Measurements from ENCODE around the gene ALKBH3.
A peak's percentile ranks its signal among the peaks of the same experiment; 100 is the strongest.

ALKBH3 gene

DNA sequence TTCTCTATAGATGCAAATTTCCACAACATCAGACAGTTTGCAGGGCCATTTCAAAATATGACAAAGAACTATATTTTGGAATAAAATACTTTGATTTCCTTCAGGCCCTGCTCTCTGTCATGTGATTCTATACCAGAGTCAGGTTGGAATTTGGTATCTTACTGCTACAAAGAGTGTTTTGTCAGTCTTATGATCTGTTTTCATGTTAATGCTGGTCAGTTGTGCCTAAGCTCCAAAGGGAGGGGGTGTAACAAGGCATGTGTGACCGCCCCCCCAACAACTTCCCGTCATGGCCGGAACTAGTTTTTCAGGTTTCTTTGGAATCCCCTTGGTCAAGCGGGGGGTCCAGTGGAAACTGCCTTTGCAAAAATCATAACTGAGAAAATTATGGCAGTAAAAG lies 76.9 kb downstream of the ALKBH3 start:
- Histone ChIP-seq H3K4me2 (ENCODE audit: low read length, poor library complexity, severe bottlenecking) (no peak overlapping the region), H3K9me3 (ENCODE audit: control insufficient read depth, low read length) (no peaks in the 10 kb centered on the region), H4K91ac (ENCODE audit: low read length) (no peak overlapping the region), H3K27me3 (ENCODE audit: control insufficient read depth in 1 of 2, insufficient read depth in 1 of 2, low read length in 2 of 2) (peaks cover 0 to 29% of the 10 kb centered on the region in 2 experiments), H4K8ac (ENCODE audit: low read length) (no peak overlapping the region), H2BK12ac (ENCODE audit: low read length in 2 of 2) (no peak overlapping the region), H2AK5ac (ENCODE audit: low read length, severe bottlenecking) (no peak overlapping the region), H3K23ac (ENCODE audit: low read length in 2 of 2) (no peak overlapping the region), H2AFZ (ENCODE audit: low read depth, low read length) (no peak overlapping the region), H3K4ac (ENCODE audit: low read depth in 1 of 2, low read length in 2 of 2) (no peak overlapping the region), H3K18ac (ENCODE audit: low read depth in 1 of 2, low read length in 2 of 2) (no peak overlapping the region), H2BK5ac (ENCODE audit: low read depth, low read length, poor library complexity, severe bottlenecking) (no peak overlapping the region), H2BK15ac (ENCODE audit: low read depth, poor library complexity, severe bottlenecking) (no peak overlapping the region), H3K27ac (ENCODE audit: low read length, poor library complexity, severe bottlenecking) (no peak overlapping the region), H3K4me3 (ENCODE audit: insufficient read depth in 1 of 2, low read depth in 1 of 2, low read length in 2 of 2) (no peak overlapping the region), H3K79me1 (replicated peaks; ENCODE audit: low read length, poor library complexity, severe bottlenecking) (no peaks in the 10 kb centered on the region), H3K9ac (ENCODE audit: low read length) (no peak overlapping the region), H3K36me3 (ENCODE audit: control insufficient read depth in 1 of 2, insufficient read depth in 2 of 2, low read depth in 1 of 2, low read length in 2 of 2) (no peaks in the 10 kb centered on the region), H3K14ac (ENCODE audit: low read length in 2 of 2) (no peak overlapping the region), H2BK120ac (ENCODE audit: low read depth, low read length) (no peak overlapping the region), H3K4me1 (ENCODE audit: control insufficient read depth, insufficient read depth, low read depth, low read length) (no peaks in the 10 kb centered on the region)
- DNase-seq: no peak
- WGBS: 94% methylated on average over 4 of the region's 4 CpGs

DNA sequence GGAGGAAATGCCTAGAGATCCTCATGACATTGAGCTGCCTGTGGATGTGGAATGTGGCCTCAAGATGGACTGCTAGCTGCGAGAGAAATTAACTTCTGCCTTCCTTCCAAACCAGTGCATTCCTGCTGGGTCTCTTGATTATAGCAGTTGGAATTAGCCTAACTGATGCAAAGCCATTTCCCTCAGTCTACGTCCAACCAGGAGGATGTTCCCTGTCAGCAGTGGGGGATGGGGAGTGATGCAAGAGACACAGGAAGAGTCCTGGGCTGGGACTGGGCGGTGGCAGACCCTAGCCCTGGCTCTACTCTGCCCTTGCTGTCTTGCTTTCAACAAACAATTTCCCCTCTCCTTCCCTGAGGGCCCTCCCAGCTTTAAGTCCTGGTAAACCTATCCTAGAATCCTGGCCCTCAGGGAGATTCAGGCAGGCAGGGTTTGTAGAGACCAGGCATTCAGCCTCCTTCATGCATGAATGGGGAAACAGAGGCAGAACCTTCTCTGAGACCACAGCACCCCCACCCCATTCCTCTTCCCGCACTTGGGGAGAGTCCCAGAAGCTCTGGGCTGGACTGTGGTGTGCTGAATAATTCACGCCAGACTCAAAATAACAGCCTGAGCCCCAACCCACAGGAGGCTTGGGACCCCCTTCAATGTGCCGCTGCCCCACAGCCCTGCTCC lies 78.8 kb downstream of the ALKBH3 start:
- H2BK120ac ChIP-seq (ENCODE audit: low read depth, low read length): no peak overlapping the region
- peak overlapping the region; percentile 19 for H4K8ac ChIP-seq (ENCODE audit: low read length)
- no peak overlapping the region for H3K9ac ChIP-seq (ENCODE audit: low read length)
- H3K27me3 ChIP-seq (ENCODE audit: control insufficient read depth in 1 of 2, insufficient read depth in 1 of 2, low read length in 2 of 2): peaks cover 0 to 25% of the 10 kb centered on the region in 2 experiments
- no peak overlapping the region for H2BK5ac ChIP-seq (ENCODE audit: low read depth, low read length, poor library complexity, severe bottlenecking)
- H3K4ac ChIP-seq (ENCODE audit: low read depth in 1 of 2, low read length in 2 of 2): no peak overlapping the region
- no peak overlapping the region for H2AFZ ChIP-seq (ENCODE audit: low read depth, low read length)
- H3K4me2 ChIP-seq (ENCODE audit: low read length, poor library complexity, severe bottlenecking): no peak overlapping the region
- no peak overlapping the region for H3K14ac ChIP-seq (ENCODE audit: low read length in 2 of 2)
- no peak overlapping the region for H2AK5ac ChIP-seq (ENCODE audit: low read length, severe bottlenecking)
- no peak overlapping the region for H2BK15ac ChIP-seq (ENCODE audit: low read depth, poor library complexity, severe bottlenecking)
- no peak overlapping the region for H3K4me3 ChIP-seq (ENCODE audit: insufficient read depth in 1 of 2, low read depth in 1 of 2, low read length in 2 of 2)
- no peaks in the 10 kb centered on the region for H3K9me3 ChIP-seq (ENCODE audit: control insufficient read depth, low read length)
- H3K4me1 ChIP-seq (ENCODE audit: control insufficient read depth, insufficient read depth, low read depth, low read length): no peaks in the 10 kb centered on the region
- 63% methylated on average over 6 of the region's 6 CpGs for WGBS
- H3K79me1 ChIP-seq (replicated peaks; ENCODE audit: low read length, poor library complexity, severe bottlenecking): no peaks in the 10 kb centered on the region
- H3K36me3 ChIP-seq (ENCODE audit: control insufficient read depth in 1 of 2, insufficient read depth in 2 of 2, low read depth in 1 of 2, low read length in 2 of 2): no peaks in the 10 kb centered on the region
- no peak overlapping the region for H3K27ac ChIP-seq (ENCODE audit: low read length, poor library complexity, severe bottlenecking)
- H3K18ac ChIP-seq (ENCODE audit: low read depth in 1 of 2, low read length in 2 of 2): peak overlapping the region in 1 of 2 experiments; percentile 11
- no peak overlapping the region for H3K23ac ChIP-seq (ENCODE audit: low read length in 2 of 2)
- no peak overlapping the region for H4K91ac ChIP-seq (ENCODE audit: low read length)
- no peak for DNase-seq
- peak overlapping the region in 1 of 2 experiments; percentile 18 for H2BK12ac ChIP-seq (ENCODE audit: low read length in 2 of 2)

DNA sequence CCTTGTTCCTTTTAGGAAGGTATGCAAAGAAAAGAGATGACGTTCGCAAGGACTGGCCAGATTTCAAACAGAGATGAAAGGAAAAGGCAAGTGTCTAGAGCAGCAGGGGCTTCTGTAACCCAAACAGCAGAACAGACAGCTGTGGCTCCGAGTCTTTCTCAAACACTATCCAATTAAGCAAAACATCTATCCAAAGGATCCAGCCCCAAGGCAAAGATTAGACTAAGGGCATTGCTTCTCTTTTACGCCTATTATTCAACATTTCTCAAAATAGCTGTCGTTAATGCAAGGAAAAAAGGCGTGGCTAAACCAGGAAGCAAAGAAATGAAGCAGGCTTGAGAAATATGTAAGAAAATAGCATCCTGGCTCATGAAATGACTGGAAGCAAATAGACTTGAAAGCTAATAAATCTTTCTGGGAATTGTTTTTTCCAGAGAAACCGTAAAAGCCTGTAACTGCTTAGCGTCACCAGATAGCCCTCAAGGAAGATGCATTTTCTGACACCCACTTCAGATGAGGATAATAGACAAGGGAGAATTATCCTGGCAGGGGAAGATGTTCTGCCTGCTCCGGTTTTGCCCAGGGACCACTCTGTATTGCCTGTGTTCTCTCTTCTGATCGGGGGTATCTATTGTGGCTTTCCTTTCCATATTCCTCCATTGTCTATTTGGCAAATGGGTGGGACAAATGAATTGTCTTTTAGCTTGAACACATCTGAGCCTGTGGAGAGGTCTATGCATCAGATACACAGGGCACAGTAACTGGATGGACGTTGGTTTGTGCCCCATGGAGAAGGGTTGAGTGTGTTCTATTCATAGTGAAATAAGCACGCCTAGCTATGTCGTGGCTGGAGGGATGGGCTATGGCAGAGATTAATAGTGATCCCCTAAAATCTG lies 82.0 kb downstream of the ALKBH3 start:
- 23% methylated on average over 11 of the region's 13 CpGs for WGBS
- no peak overlapping the region for H4K8ac ChIP-seq (ENCODE audit: low read length)
- H3K4me1 ChIP-seq (ENCODE audit: control insufficient read depth, insufficient read depth, low read depth, low read length): no peaks in the 10 kb centered on the region
- no peak overlapping the region for H2AFZ ChIP-seq (ENCODE audit: low read depth, low read length)
- H3K9me3 ChIP-seq (ENCODE audit: control insufficient read depth, low read length): peaks cover 3% of the 10 kb centered on the region
- H2BK12ac ChIP-seq (ENCODE audit: low read length in 2 of 2): no peak overlapping the region
- no peak overlapping the region for H2BK5ac ChIP-seq (ENCODE audit: low read depth, low read length, poor library complexity, severe bottlenecking)
- peak overlapping the region; percentile 9 for H3K9ac ChIP-seq (ENCODE audit: low read length)
- H3K4me2 ChIP-seq (ENCODE audit: low read length, poor library complexity, severe bottlenecking): no peak overlapping the region
- H2BK120ac ChIP-seq (ENCODE audit: low read depth, low read length): no peak overlapping the region
- DNase-seq: peak; percentile 41
- no peak overlapping the region for H3K23ac ChIP-seq (ENCODE audit: low read length in 2 of 2)
- H2AK5ac ChIP-seq (ENCODE audit: low read length, severe bottlenecking): no peak overlapping the region
- peaks cover 0 to 9% of the 10 kb centered on the region in 2 experiments for H3K27me3 ChIP-seq (ENCODE audit: control insufficient read depth in 1 of 2, insufficient read depth in 1 of 2, low read length in 2 of 2)
- H3K27ac ChIP-seq (ENCODE audit: low read length, poor library complexity, severe bottlenecking): no peak overlapping the region
- H3K4me3 ChIP-seq (ENCODE audit: insufficient read depth in 1 of 2, low read depth in 1 of 2, low read length in 2 of 2): no peak overlapping the region
- H4K91ac ChIP-seq (ENCODE audit: low read length): no peak overlapping the region
- H2BK15ac ChIP-seq (ENCODE audit: low read depth, poor library complexity, severe bottlenecking): no peak overlapping the region
- no peaks in the 10 kb centered on the region for H3K79me1 ChIP-seq (replicated peaks; ENCODE audit: low read length, poor library complexity, severe bottlenecking)
- no peak overlapping the region for H3K14ac ChIP-seq (ENCODE audit: low read length in 2 of 2)
- H3K18ac ChIP-seq (ENCODE audit: low read depth in 1 of 2, low read length in 2 of 2): no peak overlapping the region
- H3K36me3 ChIP-seq (ENCODE audit: control insufficient read depth in 1 of 2, insufficient read depth in 2 of 2, low read depth in 1 of 2, low read length in 2 of 2): no peaks in the 10 kb centered on the region
- H3K4ac ChIP-seq (ENCODE audit: low read depth in 1 of 2, low read length in 2 of 2): no peak overlapping the region

DNA sequence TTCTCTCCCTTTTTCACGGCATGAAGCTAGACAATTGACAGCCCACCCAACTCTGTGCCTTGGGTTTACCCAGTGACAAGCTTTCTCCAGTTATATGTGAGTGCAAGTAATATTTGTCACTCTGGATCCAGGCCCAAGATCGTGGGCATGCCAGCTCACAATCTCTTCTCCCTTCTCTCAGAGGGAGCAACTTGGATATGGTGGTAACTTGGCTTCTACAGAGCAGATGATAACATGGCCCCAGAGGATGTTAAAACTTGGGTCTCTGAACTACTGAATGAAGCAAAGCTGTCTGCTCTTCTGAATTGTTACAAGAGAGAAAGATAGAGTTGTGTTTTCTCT lies 82.6 kb downstream of the ALKBH3 start:
- Histone ChIP-seq H3K4me2 (ENCODE audit: low read length, poor library complexity, severe bottlenecking) (no peak overlapping the region), H2BK120ac (ENCODE audit: low read depth, low read length) (no peak overlapping the region)
- 100% methylated on average over 1 of the region's 2 CpGs for WGBS

More for the DNA sequence above, 82.6 kb downstream of the ALKBH3 start:
- Histone ChIP-seq H2AFZ (ENCODE audit: low read depth, low read length) (no peak overlapping the region), H4K91ac (ENCODE audit: low read length) (no peak overlapping the region), H3K4me3 (ENCODE audit: insufficient read depth in 1 of 2, low read depth in 1 of 2, low read length in 2 of 2) (no peak overlapping the region), H2BK12ac (ENCODE audit: low read length in 2 of 2) (no peak overlapping the region), H2BK5ac (ENCODE audit: low read depth, low read length, poor library complexity, severe bottlenecking) (no peak overlapping the region), H2BK15ac (ENCODE audit: low read depth, poor library complexity, severe bottlenecking) (no peak overlapping the region), H3K9me3 (ENCODE audit: control insufficient read depth, low read length) (peaks cover 3% of the 10 kb centered on the region), H2AK5ac (ENCODE audit: low read length, severe bottlenecking) (no peak overlapping the region), H3K9ac (ENCODE audit: low read length) (no peak overlapping the region), H3K18ac (ENCODE audit: low read depth in 1 of 2, low read length in 2 of 2) (no peak overlapping the region), H3K23ac (ENCODE audit: low read length in 2 of 2) (no peak overlapping the region), H3K79me1 (replicated peaks; ENCODE audit: low read length, poor library complexity, severe bottlenecking) (no peaks in the 10 kb centered on the region), H3K36me3 (ENCODE audit: control insufficient read depth in 1 of 2, insufficient read depth in 2 of 2, low read depth in 1 of 2, low read length in 2 of 2) (no peaks in the 10 kb centered on the region), H3K27ac (ENCODE audit: low read length, poor library complexity, severe bottlenecking) (no peak overlapping the region), H3K14ac (ENCODE audit: low read length in 2 of 2) (no peak overlapping the region), H3K4ac (ENCODE audit: low read depth in 1 of 2, low read length in 2 of 2) (no peak overlapping the region), H3K4me1 (ENCODE audit: control insufficient read depth, insufficient read depth, low read depth, low read length) (no peaks in the 10 kb centered on the region), H4K8ac (ENCODE audit: low read length) (no peak overlapping the region), H3K27me3 (ENCODE audit: control insufficient read depth in 1 of 2, insufficient read depth in 1 of 2, low read length in 2 of 2) (peaks cover 0 to 9% of the 10 kb centered on the region in 2 experiments)
- DNase-seq: no peak

Data from mesenchymal stem cell (in vitro differentiated cells and primary cell).